ENCODE measurements around the gene MANF.

The MANF gene

DNA sequence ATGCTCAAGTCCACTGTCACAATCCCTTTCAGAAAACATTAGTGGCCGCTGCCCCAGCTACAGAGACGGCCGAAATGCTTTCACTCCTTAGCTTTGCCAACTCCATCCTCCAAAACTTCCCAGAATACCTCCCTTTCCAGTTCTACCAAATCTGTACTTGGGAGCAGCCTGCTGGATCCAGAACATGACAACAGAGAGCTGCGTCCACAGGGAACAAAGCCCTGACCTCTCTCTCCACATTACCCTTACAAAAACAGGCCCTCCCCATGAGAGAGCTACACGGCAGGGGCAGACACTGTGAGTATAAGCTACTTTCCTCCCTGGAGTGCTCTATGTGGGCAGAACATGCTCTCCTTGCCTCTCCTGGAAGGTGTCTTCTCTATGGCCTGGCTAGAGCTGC lies 12.3 kb downstream of the MANF start:
- no peak for ATAC-seq
- TF ChIP-seq, protein P1, sequence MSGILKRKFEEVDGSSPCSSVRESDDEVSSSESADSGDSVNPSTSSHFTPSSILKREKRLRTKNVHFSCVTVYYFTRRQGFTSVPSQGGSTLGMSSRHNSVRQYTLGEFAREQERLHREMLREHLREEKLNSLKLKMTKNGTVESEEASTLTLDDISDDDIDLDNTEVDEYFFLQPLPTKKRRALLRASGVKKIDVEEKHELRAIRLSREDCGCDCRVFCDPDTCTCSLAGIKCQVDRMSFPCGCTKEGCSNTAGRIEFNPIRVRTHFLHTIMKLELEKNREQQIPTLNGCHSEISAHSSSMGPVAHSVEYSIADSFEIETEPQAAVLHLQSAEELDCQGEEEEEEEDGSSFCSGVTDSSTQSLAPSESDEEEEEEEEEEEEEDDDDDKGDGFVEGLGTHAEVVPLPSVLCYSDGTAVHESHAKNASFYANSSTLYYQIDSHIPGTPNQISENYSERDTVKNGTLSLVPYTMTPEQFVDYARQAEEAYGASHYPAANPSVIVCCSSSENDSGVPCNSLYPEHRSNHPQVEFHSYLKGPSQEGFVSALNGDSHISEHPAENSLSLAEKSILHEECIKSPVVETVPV (CRISPR knock-in tag; IDR thresholded peaks at IDR 0.05), result no peak
- TF ChIP-seq TCF4 (CRISPR knock-in tag; IDR thresholded peaks at IDR 0.05; ENCODE audit: borderline replicate concordance) (no peak), BACH2 (CRISPR knock-in tag; IDR thresholded peaks at IDR 0.05; ENCODE audit: borderline replicate concordance) (no peak), SNAI2 (CRISPR knock-in tag; IDR thresholded peaks at IDR 0.05) (no peak), ZNF8 (CRISPR knock-in tag; IDR thresholded peaks at IDR 0.05) (no peak), ARNTL (CRISPR knock-in tag; IDR thresholded peaks at IDR 0.05; ENCODE audit: borderline replicate concordance, low read depth) (no peak), ZFP3 (CRISPR knock-in tag; IDR thresholded peaks at IDR 0.05) (no peak), CSDC2 (CRISPR knock-in tag; IDR thresholded peaks at IDR 0.05) (no peak), ZNF70 (CRISPR knock-in tag; IDR thresholded peaks at IDR 0.05) (no peak), ESRRG (CRISPR knock-in tag; IDR thresholded peaks at IDR 0.05) (no peak), ZC3H10 (CRISPR knock-in tag; IDR thresholded peaks at IDR 0.05) (no peak), TOX (CRISPR knock-in tag; IDR thresholded peaks at IDR 0.05; ENCODE audit: borderline replicate concordance) (no peak), ISL1 (CRISPR knock-in tag; IDR thresholded peaks at IDR 0.05) (no peak)
- TF ChIP-seq, protein P2, sequence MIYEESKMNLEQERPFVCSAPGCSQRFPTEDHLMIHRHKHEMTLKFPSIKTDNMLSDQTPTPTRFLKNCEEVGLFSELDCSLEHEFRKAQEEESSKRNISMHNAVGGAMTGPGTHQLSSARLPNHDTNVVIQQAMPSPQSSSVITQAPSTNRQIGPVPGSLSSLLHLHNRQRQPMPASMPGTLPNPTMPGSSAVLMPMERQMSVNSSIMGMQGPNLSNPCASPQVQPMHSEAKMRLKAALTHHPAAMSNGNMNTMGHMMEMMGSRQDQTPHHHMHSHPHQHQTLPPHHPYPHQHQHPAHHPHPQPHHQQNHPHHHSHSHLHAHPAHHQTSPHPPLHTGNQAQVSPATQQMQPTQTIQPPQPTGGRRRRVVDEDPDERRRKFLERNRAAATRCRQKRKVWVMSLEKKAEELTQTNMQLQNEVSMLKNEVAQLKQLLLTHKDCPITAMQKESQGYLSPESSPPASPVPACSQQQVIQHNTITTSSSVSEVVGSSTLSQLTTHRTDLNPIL (CRISPR knock-in tag; IDR thresholded peaks at IDR 0.05; ENCODE audit: low read depth), result no peak

DNA sequence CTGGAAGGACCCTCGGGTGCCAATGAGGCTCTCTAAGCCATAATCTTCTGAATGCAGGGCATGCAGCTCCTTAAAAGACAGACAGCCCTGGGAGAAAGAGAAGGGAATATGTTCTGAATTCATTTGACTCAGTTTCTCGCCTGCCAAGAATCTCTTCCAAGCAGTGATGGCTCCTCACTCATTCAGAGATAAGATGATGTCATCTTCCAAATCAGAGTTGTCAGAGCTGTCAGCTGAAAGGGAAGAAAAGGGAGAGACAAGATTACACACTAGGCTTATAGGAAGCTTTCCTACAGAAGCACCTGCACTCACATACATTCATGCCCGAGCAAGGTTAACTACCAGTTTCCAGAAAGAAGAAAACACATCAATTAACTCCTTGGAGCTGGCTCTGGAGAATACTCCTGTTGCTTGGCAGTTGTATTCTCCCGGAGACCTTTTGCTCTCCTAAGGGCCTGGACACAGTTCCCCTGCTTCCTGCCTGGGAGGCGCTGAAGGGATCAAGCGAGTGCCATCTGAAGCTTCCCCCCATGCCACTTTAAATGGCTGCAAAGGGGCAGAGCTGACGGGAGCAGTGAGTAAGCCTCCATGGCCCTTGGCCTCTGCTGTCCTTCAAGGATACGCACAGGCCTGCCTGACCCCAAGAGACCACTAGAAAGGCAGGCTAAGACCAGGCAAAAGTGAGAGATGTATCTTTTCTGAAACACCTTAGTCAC lies 13.7 kb downstream of the MANF start:
- TF ChIP-seq ARNTL (CRISPR knock-in tag; IDR thresholded peaks at IDR 0.05; ENCODE audit: borderline replicate concordance, low read depth) (no peak), GLIS3 (CRISPR knock-in tag; IDR thresholded peaks at IDR 0.05) (no peak), ZNF565 (CRISPR knock-in tag; conservative IDR thresholded peaks at IDR 0.05; ENCODE audit: low read depth) (no peak), ESRRG (CRISPR knock-in tag; IDR thresholded peaks at IDR 0.05) (no peak), TCF4 (CRISPR knock-in tag; IDR thresholded peaks at IDR 0.05; ENCODE audit: borderline replicate concordance) (no peak), ZNF70 (CRISPR knock-in tag; IDR thresholded peaks at IDR 0.05) (no peak), ZNF8 (CRISPR knock-in tag; IDR thresholded peaks at IDR 0.05) (no peak), ISL1 (CRISPR knock-in tag; IDR thresholded peaks at IDR 0.05) (no peak), ZFP30 (CRISPR knock-in tag; IDR thresholded peaks at IDR 0.05) (no peak), CSDC2 (CRISPR knock-in tag; IDR thresholded peaks at IDR 0.05) (no peak), OSR1 (CRISPR knock-in tag; IDR thresholded peaks at IDR 0.05) (no peak), ZC3H10 (CRISPR knock-in tag; IDR thresholded peaks at IDR 0.05) (no peak), ZFP3 (CRISPR knock-in tag; IDR thresholded peaks at IDR 0.05) (no peak)
- TF ChIP-seq, protein P1 (CRISPR knock-in tag; IDR thresholded peaks at IDR 0.05), result no peak
- TF ChIP-seq, protein P3, sequence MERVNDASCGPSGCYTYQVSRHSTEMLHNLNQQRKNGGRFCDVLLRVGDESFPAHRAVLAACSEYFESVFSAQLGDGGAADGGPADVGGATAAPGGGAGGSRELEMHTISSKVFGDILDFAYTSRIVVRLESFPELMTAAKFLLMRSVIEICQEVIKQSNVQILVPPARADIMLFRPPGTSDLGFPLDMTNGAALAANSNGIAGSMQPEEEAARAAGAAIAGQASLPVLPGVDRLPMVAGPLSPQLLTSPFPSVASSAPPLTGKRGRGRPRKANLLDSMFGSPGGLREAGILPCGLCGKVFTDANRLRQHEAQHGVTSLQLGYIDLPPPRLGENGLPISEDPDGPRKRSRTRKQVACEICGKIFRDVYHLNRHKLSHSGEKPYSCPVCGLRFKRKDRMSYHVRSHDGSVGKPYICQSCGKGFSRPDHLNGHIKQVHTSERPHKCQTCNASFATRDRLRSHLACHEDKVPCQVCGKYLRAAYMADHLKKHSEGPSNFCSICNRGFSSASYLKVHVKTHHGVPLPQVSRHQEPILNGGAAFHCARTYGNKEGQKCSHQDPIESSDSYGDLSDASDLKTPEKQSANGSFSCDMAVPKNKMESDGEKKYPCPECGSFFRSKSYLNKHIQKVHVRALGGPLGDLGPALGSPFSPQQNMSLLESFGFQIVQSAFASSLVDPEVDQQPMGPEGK (CRISPR knock-in tag; IDR thresholded peaks at IDR 0.05; ENCODE audit: borderline replicate concordance), result no peak
- no peak for ATAC-seq

DNA sequence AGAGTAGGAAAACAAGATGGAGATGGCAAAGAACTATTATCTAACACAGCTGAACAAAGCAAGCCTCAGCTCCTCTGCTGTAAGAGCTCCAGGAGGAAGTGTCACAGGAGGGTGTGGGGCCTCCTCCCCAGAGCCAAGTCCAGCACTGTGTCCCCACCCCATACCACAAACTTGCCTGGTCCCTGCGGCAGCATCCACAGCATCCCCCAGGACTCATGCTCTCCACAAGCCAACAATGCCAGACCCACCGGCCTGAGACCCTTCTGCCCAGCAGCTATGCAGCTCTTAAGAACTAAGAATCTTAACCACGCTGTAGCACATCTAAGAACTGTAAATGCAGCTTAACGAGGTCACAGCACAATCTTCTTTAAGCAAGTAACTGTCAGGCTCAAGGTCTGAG lies 15.1 kb downstream of the MANF start:
- ATAC-seq, result no peak
- TF ChIP-seq ISL1 (CRISPR knock-in tag; IDR thresholded peaks at IDR 0.05) (no peak), BACH2 (CRISPR knock-in tag; IDR thresholded peaks at IDR 0.05; ENCODE audit: borderline replicate concordance) (no peak), TCF4 (CRISPR knock-in tag; IDR thresholded peaks at IDR 0.05; ENCODE audit: borderline replicate concordance) (no peak), SNAI2 (CRISPR knock-in tag; IDR thresholded peaks at IDR 0.05) (no peak), ZC3H10 (CRISPR knock-in tag; IDR thresholded peaks at IDR 0.05) (no peak), TOX (CRISPR knock-in tag; IDR thresholded peaks at IDR 0.05; ENCODE audit: borderline replicate concordance) (no peak), GLIS3 (CRISPR knock-in tag; IDR thresholded peaks at IDR 0.05) (no peak), ARNTL (CRISPR knock-in tag; IDR thresholded peaks at IDR 0.05; ENCODE audit: borderline replicate concordance, low read depth) (no peak), ZNF8 (CRISPR knock-in tag; IDR thresholded peaks at IDR 0.05) (no peak), ZFP30 (CRISPR knock-in tag; IDR thresholded peaks at IDR 0.05) (no peak), ESRRG (CRISPR knock-in tag; IDR thresholded peaks at IDR 0.05) (no peak), PPARA (CRISPR knock-in tag; IDR thresholded peaks at IDR 0.05; ENCODE audit: borderline replicate concordance) (no peak)
- TF ChIP-seq, protein P4, sequence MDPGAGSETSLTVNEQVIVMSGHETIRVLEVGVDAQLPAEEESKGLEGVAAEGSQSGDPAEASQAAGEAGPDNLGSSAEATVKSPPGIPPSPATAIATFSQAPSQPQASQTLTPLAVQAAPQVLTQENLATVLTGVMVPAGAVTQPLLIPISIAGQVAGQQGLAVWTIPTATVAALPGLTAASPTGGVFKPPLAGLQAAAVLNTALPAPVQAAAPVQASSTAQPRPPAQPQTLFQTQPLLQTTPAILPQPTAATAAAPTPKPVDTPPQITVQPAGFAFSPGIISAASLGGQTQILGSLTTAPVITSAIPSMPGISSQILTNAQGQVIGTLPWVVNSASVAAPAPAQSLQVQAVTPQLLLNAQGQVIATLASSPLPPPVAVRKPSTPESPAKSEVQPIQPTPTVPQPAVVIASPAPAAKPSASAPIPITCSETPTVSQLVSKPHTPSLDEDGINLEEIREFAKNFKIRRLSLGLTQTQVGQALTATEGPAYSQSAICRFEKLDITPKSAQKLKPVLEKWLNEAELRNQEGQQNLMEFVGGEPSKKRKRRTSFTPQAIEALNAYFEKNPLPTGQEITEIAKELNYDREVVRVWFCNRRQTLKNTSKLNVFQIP (CRISPR knock-in tag; IDR thresholded peaks at IDR 0.05; ENCODE audit: borderline replicate concordance, low read depth), result no peak
- TF ChIP-seq, protein P2 (CRISPR knock-in tag; IDR thresholded peaks at IDR 0.05; ENCODE audit: low read depth), result no peak
- TF ChIP-seq, protein P5, sequence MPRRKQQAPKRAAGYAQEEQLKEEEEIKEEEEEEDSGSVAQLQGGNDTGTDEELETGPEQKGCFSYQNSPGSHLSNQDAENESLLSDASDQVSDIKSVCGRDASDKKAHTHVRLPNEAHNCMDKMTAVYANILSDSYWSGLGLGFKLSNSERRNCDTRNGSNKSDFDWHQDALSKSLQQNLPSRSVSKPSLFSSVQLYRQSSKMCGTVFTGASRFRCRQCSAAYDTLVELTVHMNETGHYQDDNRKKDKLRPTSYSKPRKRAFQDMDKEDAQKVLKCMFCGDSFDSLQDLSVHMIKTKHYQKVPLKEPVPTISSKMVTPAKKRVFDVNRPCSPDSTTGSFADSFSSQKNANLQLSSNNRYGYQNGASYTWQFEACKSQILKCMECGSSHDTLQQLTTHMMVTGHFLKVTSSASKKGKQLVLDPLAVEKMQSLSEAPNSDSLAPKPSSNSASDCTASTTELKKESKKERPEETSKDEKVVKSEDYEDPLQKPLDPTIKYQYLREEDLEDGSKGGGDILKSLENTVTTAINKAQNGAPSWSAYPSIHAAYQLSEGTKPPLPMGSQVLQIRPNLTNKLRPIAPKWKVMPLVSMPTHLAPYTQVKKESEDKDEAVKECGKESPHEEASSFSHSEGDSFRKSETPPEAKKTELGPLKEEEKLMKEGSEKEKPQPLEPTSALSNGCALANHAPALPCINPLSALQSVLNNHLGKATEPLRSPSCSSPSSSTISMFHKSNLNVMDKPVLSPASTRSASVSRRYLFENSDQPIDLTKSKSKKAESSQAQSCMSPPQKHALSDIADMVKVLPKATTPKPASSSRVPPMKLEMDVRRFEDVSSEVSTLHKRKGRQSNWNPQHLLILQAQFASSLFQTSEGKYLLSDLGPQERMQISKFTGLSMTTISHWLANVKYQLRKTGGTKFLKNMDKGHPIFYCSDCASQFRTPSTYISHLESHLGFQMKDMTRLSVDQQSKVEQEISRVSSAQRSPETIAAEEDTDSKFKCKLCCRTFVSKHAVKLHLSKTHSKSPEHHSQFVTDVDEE (CRISPR knock-in tag; IDR thresholded peaks at IDR 0.05), result no peak

All from SK-N-SH treated with all-trans-retinoic acid at 6 μM for 48 hours (cell line).